HEK293T (cell line): ENCODE results near the gene PLCD1.

Experiments used
- ARNT ChIP-seq: fragments of 450-650 bp; IDR thresholded peaks from 2 replicates; pipeline ENCODE4 v1.6.1; 2017; ENCODE audit warnings: mild to moderate bottlenecking
- BHLHE40 ChIP-seq: fragments of 450-650 bp; IDR thresholded peaks from 2 replicates; pipeline ENCODE4 v1.6.1; 2016; ENCODE audit warnings: mild to moderate bottlenecking, moderate library complexity, borderline replicate concordance
- ELF4 ChIP-seq: fragments of 450-650 bp; IDR thresholded peaks from 2 replicates; pipeline ENCODE4 v1.6.1; 2017; ENCODE audit warnings: antibody characterized with exemption
- FOXA1 ChIP-seq: fragments of 450-650 bp; IDR thresholded peaks from 2 replicates; pipeline ENCODE4 v1.6.1; 2016; ENCODE audit warnings: mild to moderate bottlenecking
- SP1 ChIP-seq: fragments of 450-650 bp; IDR thresholded peaks from 2 replicates; pipeline ENCODE4 v1.6.1; 2017
- ZNF384 ChIP-seq: fragments of 450-650 bp; IDR thresholded peaks from 2 replicates; pipeline ENCODE4 v1.6.1; 2016

DNA sequence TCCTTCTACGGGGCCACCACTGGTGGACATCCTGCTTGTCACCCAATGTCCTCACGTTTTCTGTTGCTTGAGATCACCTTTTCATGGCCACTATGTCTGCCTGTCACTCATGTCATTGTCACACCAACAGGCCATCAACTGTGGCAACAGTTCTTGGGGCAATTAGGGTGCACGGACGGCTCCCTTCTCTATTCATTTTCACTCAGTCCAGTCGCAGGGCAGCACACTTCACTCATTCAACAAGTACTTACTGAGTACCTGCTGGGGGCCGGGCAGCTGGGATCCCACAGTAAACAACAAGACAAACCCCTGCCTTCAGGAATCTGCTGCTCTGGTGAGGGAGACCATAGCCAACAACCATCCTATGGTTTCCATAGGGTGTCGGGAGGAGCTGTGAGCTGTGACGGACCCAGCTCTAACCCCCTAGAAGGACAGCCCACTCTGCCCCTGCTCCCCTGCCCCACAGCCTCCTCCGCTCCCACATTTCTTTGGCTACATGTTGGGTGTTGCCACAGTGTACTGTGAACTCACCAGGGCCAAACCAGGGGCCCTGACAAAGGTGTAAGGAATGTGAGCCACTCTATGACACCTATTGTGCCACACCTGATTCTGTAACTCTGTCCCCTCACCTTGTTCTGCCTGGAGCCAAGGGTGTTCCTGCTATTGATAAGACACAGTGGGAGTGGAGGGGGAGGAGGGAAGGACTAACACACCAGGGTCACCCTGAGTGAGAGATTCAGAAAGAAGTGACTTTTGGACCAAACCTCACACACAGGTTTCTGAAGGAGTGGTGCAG, 37.0 kb downstream of the PLCD1 start:
- TF ChIP-seq BHLHE40 = no peak
- no peak for TF ChIP-seq ELF4
- no peak for TF ChIP-seq ARNT
- no peak for TF ChIP-seq ZNF384
- no peak for TF ChIP-seq SP1
- TF ChIP-seq FOXA1 = no peak
